ENCODE data around the gene FBXW2.

Gene FBXW2

GRCh38 chr9:120787933-120788332 lies 5.3 kb downstream of the FBXW2 start:
- no peak overlapping the region for H3K9ac ChIP-seq
- peaks cover 53% of the 10 kb centered on the region for H3K79me2 ChIP-seq (ENCODE audit: insufficient read depth, low read depth)
- H2AFZ ChIP-seq (ENCODE audit: low read depth): no peak overlapping the region
- 0 out of 2 replicates have a peak, but pooled peaks cover 8% of the 10 kb centered on the region for H3K36me3 ChIP-seq (ENCODE audit: insufficient read depth)
- H3K4me3 ChIP-seq (IDR thresholded peaks at IDR 0.05; ENCODE audit: insufficient read depth, low read depth, low read length): no peak overlapping the region
- H3K4me1 ChIP-seq (ENCODE audit: low read depth, poor library complexity, severe bottlenecking): peaks cover 23% of the 10 kb centered on the region
- no peak overlapping the region for H3K27ac ChIP-seq
- no peak overlapping the region for H3K4me2 ChIP-seq
- H3K27me3 ChIP-seq (ENCODE audit: insufficient read depth, low read depth): no peaks in the 10 kb centered on the region
- no peaks in the 10 kb centered on the region for H4K20me1 ChIP-seq (ENCODE audit: insufficient read depth)
- TF ChIP-seq CTCF (conservative IDR thresholded peaks at IDR 0.05; ENCODE audit: low read depth, low read length): no peak

- Histone ChIP-seq H3K4me2 (no peak overlapping the region), H3K36me3 (ENCODE audit: insufficient read depth) (0 out of 2 replicates have a peak, but pooled peaks cover 8% of the 10 kb centered on the region), H4K20me1 (ENCODE audit: insufficient read depth) (no peaks in the 10 kb centered on the region), H3K4me3 (IDR thresholded peaks at IDR 0.05; ENCODE audit: insufficient read depth, low read depth, low read length) (no peak overlapping the region), H3K9ac (no peak overlapping the region), H3K27me3 (ENCODE audit: insufficient read depth, low read depth) (no peaks in the 10 kb centered on the region), H3K4me1 (ENCODE audit: low read depth, poor library complexity, severe bottlenecking) (no peaks in the 10 kb centered on the region), H2AFZ (ENCODE audit: low read depth) (no peak overlapping the region), H3K27ac (no peak overlapping the region), H3K79me2 (ENCODE audit: insufficient read depth, low read depth) (peaks cover 19% of the 10 kb centered on the region; the same call in 1 of the 2 replicates)
- TF ChIP-seq CTCF (conservative IDR thresholded peaks at IDR 0.05; ENCODE audit: low read depth, low read length): no peak
Observed at GRCh38 chr9:120783602-120784047, 9.6 kb downstream of the FBXW2 start.

- TF ChIP-seq CTCF (conservative IDR thresholded peaks at IDR 0.05; ENCODE audit: low read depth, low read length): no peak
- Histone ChIP-seq H3K27me3 (ENCODE audit: insufficient read depth, low read depth) (no peaks in the 10 kb centered on the region), H3K4me2 (no peak overlapping the region), H3K9ac (no peak overlapping the region), H4K20me1 (ENCODE audit: insufficient read depth) (no peaks in the 10 kb centered on the region), H3K4me1 (ENCODE audit: low read depth, poor library complexity, severe bottlenecking) (no peaks in the 10 kb centered on the region), H3K4me3 (IDR thresholded peaks at IDR 0.05; ENCODE audit: insufficient read depth, low read depth, low read length) (no peak overlapping the region), H3K79me2 (ENCODE audit: insufficient read depth, low read depth) (peaks cover 8% of the 10 kb centered on the region; the same call in 1 of the 2 replicates), H2AFZ (ENCODE audit: low read depth) (no peak overlapping the region), H3K27ac (no peak overlapping the region), H3K36me3 (ENCODE audit: insufficient read depth) (0 out of 2 replicates have a peak, but pooled peaks cover under 1% of the 10 kb centered on the region)
Observed at GRCh38 chr9:120781236-120781635, 12.0 kb downstream of the FBXW2 start.

GRCh38 chr9:120780367-120780766 lies 12.8 kb downstream of the FBXW2 start:
- no peaks in the 10 kb centered on the region for H3K4me1 ChIP-seq (ENCODE audit: low read depth, poor library complexity, severe bottlenecking)
- H2AFZ ChIP-seq (ENCODE audit: low read depth): no peak overlapping the region
- no peak overlapping the region for H3K9ac ChIP-seq
- no peaks in the 10 kb centered on the region for H3K27me3 ChIP-seq (ENCODE audit: insufficient read depth, low read depth)
- no peaks in the 10 kb centered on the region for H3K36me3 ChIP-seq (ENCODE audit: insufficient read depth)
- H3K4me3 ChIP-seq (IDR thresholded peaks at IDR 0.05; ENCODE audit: insufficient read depth, low read depth, low read length): no peak overlapping the region
- no peak overlapping the region for H3K27ac ChIP-seq
- no peak overlapping the region for H3K4me2 ChIP-seq
- no peak for TF ChIP-seq CTCF (conservative IDR thresholded peaks at IDR 0.05; ENCODE audit: low read depth, low read length)
- peaks cover 8% of the 10 kb centered on the region; the same call in 1 of the 2 replicates for H3K79me2 ChIP-seq (ENCODE audit: insufficient read depth, low read depth)
- H4K20me1 ChIP-seq (ENCODE audit: insufficient read depth): no peaks in the 10 kb centered on the region
